ENCODE results near the gene MAN1C1. TPM values are rescaled to one million over a fixed set of nuclear protein-coding genes. Genes with fewer than 3 reads are reported as not detected.

Gene MAN1C1
- total RNA-seq, 1 experiment from 2014 or later: 9.3 TPM

- Histone ChIP-seq H3K23me2 (ENCODE audit: insufficient read length, low read depth, low read length, poor library complexity, severe bottlenecking) (no peaks in the 10 kb centered on the region), H2AK5ac (ENCODE audit: insufficient read length, low read length) (no peak overlapping the region), H4K5ac (ENCODE audit: insufficient read length, low read depth, low read length) (no peak overlapping the region), H4K8ac (replicated peaks; ENCODE audit: insufficient read length, low read depth, low read length) (no peak overlapping the region), H2BK15ac (ENCODE audit: low read depth, low read length) (no peak overlapping the region), H3K23ac (ENCODE audit: insufficient read length, low read depth, low read length) (no peak overlapping the region), H3K4me1 (ENCODE audit: insufficient read depth, low read length) (no peaks in the 10 kb centered on the region), H3K9ac (ENCODE audit: extremely low read depth, insufficient read length, low read length) (no peak overlapping the region), H3K14ac (ENCODE audit: insufficient read depth, low read length) (no peak overlapping the region), H3K18ac (ENCODE audit: insufficient read length, low read depth, low read length) (no peak overlapping the region), H2BK20ac (ENCODE audit: low read depth, low read length, poor library complexity, severe bottlenecking) (no peak overlapping the region), H4K20me1 (ENCODE audit: control insufficient read depth, insufficient read depth, insufficient read length) (no peaks in the 10 kb centered on the region), H3K56ac (ENCODE audit: insufficient read length, low read depth, low read length) (no peak overlapping the region), H3K9me3 (ENCODE audit: control insufficient read depth, low read depth, low read length) (no peaks in the 10 kb centered on the region), H3K4ac (ENCODE audit: low read depth, low read length) (no peak overlapping the region), H2AFZ (ENCODE audit: low read length) (no peak overlapping the region), H2BK120ac (ENCODE audit: low read depth, low read length, poor library complexity, severe bottlenecking) (no peak overlapping the region), H3K4me2 (ENCODE audit: insufficient read depth, insufficient read length, low read length) (no peak overlapping the region), H3K27me3 (ENCODE audit: insufficient read depth, low read length) (no peaks in the 10 kb centered on the region), H3K27ac (ENCODE audit: insufficient read length, low read depth, low read length) (no peak overlapping the region), H3K79me2 (ENCODE audit: insufficient read depth, low read length) (no peaks in the 10 kb centered on the region), H3K79me1 (ENCODE audit: insufficient read depth, low read depth, low read length, poor library complexity, severe bottlenecking) (no peaks in the 10 kb centered on the region), H2BK12ac (ENCODE audit: insufficient read length, low read depth, low read length) (no peak overlapping the region), H2BK5ac (ENCODE audit: insufficient read length, low read length) (no peak overlapping the region), H4K91ac (ENCODE audit: insufficient read length, low read depth, low read length) (no peak overlapping the region), H3T11ph (ENCODE audit: low read length) (no peak overlapping the region)
- no peak for TF ChIP-seq CTCF (conservative IDR thresholded peaks at IDR 0.05)
- peaks cover 2% of the 10 kb centered on the region for H3K27me3 Mint-ChIP-seq (ENCODE audit: low read depth)
- peaks cover 4% of the 10 kb centered on the region in 2 experiments; a peak in 2 of 5 replicates for H3K9me3 Mint-ChIP-seq
- no peak overlapping the region for H3K4me3 Mint-ChIP-seq
- H3K36me3 Mint-ChIP-seq (ENCODE audit: insufficient read depth in 1 of 3, low read depth in 3 of 3): no peaks in the 10 kb centered on the region; a peak in 2 of 7 replicates
- no CpG with 5 or more reads among the region's 3 CpGs for WGBS (ENCODE audit: extremely low coverage, insufficient read length, low lambda C conversion rate)
- H3K27ac Mint-ChIP-seq: no peak overlapping the region
- no peak for DNase-seq
- peaks cover 17 to 19% of the 10 kb centered on the region in 2 experiments for H3K4me1 Mint-ChIP-seq
Measured at GRCh38 chr1:25624156-25624555, 7.6 kb downstream of the MAN1C1 start.
